Stimulated activated CD4-positive, alpha-beta T cell treated with anti-CD3 and anti-CD28 coated beads, Interleukin-2, amount 100 ng/mL, for 4 hours (primary cell): ENCODE measurements around the gene IGSF11.
"Not testable (repeated sequence)": the region's sequence is repeated elsewhere in the genome, so short reads cannot be mapped to it uniquely, and the experiment has no call there.

Experiments
- DNase-seq: peaks from one replicate; pipeline ENCODE4 v3.0.0-alpha.2; 2020; ENCODE audit warnings: low read depth

IGSF11 gene

DNA sequence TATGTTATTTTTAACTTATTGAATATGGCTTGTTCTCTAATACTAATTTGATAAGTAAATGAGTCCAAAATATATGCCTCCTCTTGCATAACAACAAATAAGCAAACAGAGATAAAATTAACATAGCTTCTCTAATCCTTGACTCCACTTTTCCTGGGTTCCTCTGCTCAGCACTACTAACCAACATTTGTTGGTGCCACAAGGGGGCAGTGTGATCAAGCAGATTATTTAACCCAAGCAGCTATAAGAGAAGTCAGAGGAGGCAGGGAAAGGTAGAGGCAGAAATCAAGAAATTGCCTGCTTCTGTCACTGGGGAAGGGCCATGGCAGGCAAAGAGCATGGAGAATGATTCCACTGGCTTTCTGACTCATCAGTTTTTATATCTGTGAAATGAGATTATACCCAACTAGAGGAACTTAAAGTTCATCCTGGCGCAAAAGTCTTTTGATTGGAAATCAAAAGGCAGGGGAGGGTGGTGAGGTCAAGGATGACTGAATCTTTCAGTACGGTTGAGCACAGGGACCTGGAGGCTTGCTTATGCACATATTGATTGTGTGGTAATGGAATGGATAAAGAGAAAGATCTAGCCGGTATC is 152.2 kb downstream of the IGSF11 start:
- peak; percentile 57 for DNase-seq

GRCh38 chr3:118868051-118868450 is 166.6 kb downstream of the IGSF11 start:
- no peak for DNase-seq

DNA sequence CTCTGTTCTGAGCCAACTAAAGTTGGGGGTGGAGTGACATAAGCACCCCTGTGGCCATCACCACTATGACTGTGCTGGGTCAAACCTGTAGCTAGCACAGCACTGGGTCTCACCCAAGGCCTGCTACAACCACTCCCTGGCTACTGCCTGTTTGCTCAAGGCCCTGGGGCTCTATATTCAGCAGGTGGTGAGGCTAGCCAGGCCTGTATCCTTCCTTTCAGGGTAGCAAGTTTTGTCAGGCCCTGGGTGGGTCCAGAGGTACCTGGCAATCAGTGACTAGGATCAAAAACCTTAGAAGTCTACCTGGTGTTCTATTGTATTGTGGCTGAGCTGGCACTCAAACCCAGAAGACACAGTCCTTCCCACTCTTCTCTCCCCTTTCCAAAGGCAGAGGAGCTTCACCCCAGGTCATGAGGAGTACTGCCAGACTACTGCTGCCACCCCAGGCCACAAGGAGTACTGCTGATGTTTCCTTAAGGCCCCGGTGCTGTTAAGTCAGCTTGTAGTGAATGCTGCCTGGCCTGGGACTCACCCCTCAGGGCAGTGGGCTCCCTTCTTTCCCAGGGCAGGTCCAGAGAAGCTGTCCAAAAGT is 170.8 kb downstream of the IGSF11 start:
- DNase-seq: no peak

GRCh38 chr3:118859950-118860349 is 174.7 kb downstream of the IGSF11 start:
- DNase-seq: no peak

- DNase-seq: not testable (repeated sequence)
Observed at GRCh38 chr3:118851466-118852193, 183.0 kb downstream of the IGSF11 start.

- no peak for DNase-seq
Observed at GRCh38 chr3:118850687-118851086, 184.0 kb downstream of the IGSF11 start.
